ENCODE results near the gene HGD. TPM values are rescaled to one million over a fixed set of nuclear protein-coding genes. Genes with fewer than 3 reads are reported as not detected.
A peak's percentile ranks its signal among the peaks of the same experiment; 100 is the strongest.
"Not testable (repeated sequence)": the region's sequence is repeated elsewhere in the genome, so short reads cannot be mapped to it uniquely, and the experiment has no call there.

The HGD gene, protein sequence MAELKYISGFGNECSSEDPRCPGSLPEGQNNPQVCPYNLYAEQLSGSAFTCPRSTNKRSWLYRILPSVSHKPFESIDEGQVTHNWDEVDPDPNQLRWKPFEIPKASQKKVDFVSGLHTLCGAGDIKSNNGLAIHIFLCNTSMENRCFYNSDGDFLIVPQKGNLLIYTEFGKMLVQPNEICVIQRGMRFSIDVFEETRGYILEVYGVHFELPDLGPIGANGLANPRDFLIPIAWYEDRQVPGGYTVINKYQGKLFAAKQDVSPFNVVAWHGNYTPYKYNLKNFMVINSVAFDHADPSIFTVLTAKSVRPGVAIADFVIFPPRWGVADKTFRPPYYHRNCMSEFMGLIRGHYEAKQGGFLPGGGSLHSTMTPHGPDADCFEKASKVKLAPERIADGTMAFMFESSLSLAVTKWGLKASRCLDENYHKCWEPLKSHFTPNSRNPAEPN
- under 1 TPM in 1 of 2 donors, not detected in 1; 0.50 TPM for total RNA-seq
- polyA plus RNA-seq (ENCODE audit: insufficient read length in 2 of 2) = under 1 TPM; 0.67 to 0.98 TPM
- long read RNA-seq, donor 1 = 0 reads
- long read RNA-seq, donor 2 = 0 reads
- long read RNA-seq, donor 3 = 0 reads
- long read RNA-seq, donor 4 = 0 reads

DNA sequence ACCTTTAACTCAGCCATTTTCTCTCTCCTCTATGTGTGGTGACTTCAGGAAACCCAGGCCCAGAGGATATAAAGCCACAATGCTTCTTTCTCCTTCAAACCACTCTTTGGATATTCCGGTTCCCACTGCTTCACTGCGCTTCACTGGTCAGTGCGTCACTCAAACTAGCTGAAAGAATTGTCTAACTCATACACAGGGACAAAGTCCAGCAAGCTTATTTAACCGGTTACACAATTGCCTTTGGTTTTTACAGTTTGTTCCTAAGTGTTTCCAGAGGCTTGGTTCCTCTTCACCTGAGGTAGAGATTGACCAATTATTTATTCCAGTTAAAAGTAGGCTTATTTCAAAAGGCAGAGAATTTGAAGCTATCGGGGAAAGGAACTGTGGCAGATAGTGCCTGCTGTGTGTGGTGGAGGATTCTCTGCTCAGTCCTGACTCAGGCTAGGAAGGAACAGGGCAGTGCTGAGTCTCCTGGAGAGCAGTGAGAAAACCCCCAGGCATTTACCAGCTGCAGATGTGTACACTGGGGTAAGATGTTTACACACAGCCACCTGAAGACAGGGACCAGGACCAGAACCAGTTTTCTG, at the start of gene HGD:
HGD (minus strand) TSS at position 145 of the 587 bp plus-strand sequence; CDS start at position 17, 128 bp downstream.
- Histone ChIP-seq H3K27me3 (ENCODE audit: control insufficient read depth, insufficient read depth, low read length) (no peaks in the 10 kb centered on the region), H3K9me3 (ENCODE audit: control insufficient read depth, insufficient read depth, low read length) (no peaks in the 10 kb centered on the region), H3K4me3 (ENCODE audit: low read depth, low read length) (no peak within 1 kb of the TSS), H3K27ac (ENCODE audit: low read depth, low read length) (no peak within 1 kb of the TSS), H3K36me3 (ENCODE audit: control insufficient read depth, insufficient read depth, low read length) (no peaks in the 10 kb centered on the region), H3K4me1 (ENCODE audit: control insufficient read depth, insufficient read depth, low read length) (no peaks in the 10 kb centered on the region)
- 97% methylated on average over 4 of the region's 5 CpGs for WGBS (ENCODE audit: insufficient coverage)
- DNase-seq (ENCODE audit: low read depth in 4 of 6, low spot score in 6 of 6) = no peak

DNA sequence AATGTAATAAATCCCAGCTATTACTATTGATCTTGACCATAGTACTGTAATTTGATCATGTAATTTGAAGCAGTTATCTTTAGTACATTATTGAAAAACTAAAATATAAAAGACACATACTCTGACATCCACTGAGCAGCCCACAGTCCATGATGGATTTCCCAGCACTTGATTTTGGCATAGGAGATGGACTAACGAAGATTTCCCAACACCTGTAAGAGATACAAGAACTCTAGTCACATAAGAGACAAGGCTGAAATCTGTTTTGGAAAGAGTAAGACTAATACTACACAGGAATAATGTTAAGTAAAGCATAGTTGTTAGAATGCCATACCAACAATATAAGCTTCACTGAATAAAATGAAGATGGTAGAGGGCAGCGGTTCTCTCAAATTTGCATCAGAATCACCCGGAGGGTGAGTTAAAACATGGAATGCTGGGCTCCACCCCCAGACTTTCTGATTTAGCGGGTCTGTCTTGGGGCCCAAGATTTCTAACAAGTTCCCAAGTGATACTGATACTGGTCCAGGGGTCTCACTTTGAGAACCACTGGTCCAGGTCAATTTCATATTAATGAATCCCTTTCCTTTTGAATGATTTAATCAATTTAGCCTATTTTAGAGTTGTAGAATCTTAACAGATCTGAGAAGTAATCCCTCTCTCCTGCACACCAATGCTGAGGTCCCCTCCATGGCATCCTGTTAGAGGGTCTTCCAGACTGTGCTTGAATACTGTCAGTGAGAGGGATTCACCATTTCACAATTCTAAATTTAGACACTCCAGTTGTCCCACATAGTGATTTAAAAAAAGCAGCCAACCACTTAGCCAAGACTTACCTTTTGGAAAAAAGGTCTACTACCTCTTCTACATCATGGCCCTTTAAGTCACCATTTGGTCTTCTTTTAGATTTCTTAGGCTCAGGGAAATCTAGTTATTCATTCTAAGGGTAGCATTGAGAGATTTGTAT, 48.8 kb upstream of the HGD start:
- 86% methylated on average over 2 of the region's 4 CpGs for WGBS (ENCODE audit: insufficient coverage)
- H3K4me1 ChIP-seq (ENCODE audit: control insufficient read depth, insufficient read depth, low read length) = no peaks in the 10 kb centered on the region
- peaks cover 1% of the 10 kb centered on the region for H3K9me3 ChIP-seq (ENCODE audit: control insufficient read depth, insufficient read depth, low read length)
- DNase-seq (ENCODE audit: low read depth in 4 of 6, low spot score in 6 of 6) = no peak
- H3K4me3 ChIP-seq (ENCODE audit: low read depth, low read length) = no peak overlapping the region
- no peak overlapping the region for H3K27ac ChIP-seq (ENCODE audit: low read depth, low read length)
- H3K27me3 ChIP-seq (ENCODE audit: control insufficient read depth, insufficient read depth, low read length) = no peaks in the 10 kb centered on the region
- H3K36me3 ChIP-seq (ENCODE audit: control insufficient read depth, insufficient read depth, low read length) = peaks cover 2% of the 10 kb centered on the region

DNA sequence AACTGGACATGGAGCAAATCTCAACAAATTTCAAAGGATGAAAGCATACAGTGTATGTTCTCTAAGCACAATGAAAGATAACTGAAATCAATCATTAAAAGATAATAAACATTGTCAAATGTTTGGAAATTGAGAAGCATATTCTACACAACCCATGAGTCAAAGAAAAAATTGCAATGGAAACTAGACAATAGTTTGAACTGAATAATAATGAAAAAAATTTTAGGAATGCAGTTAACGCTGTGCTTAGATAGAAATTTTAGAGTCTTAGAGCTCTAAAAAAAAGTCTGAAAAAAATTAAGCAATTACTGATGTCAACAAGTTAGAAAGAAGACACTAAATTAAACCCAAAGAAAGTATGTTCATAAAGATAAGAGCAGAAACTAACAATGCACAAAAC, 44.8 kb upstream of the HGD start:
- DNase-seq (ENCODE audit: low read depth in 4 of 6, low spot score in 6 of 6) = no peak
- H3K4me1 ChIP-seq (ENCODE audit: control insufficient read depth, insufficient read depth, low read length) = no peaks in the 10 kb centered on the region
- H3K27me3 ChIP-seq (ENCODE audit: control insufficient read depth, insufficient read depth, low read length) = no peaks in the 10 kb centered on the region
- no CpG with 5 or more reads among the region's 1 CpG for WGBS (ENCODE audit: insufficient coverage)
- no peak overlapping the region for H3K4me3 ChIP-seq (ENCODE audit: low read depth, low read length)
- H3K36me3 ChIP-seq (ENCODE audit: control insufficient read depth, insufficient read depth, low read length) = peaks cover 2% of the 10 kb centered on the region
- H3K27ac ChIP-seq (ENCODE audit: low read depth, low read length) = no peak overlapping the region
- no peaks in the 10 kb centered on the region for H3K9me3 ChIP-seq (ENCODE audit: control insufficient read depth, insufficient read depth, low read length)

DNA sequence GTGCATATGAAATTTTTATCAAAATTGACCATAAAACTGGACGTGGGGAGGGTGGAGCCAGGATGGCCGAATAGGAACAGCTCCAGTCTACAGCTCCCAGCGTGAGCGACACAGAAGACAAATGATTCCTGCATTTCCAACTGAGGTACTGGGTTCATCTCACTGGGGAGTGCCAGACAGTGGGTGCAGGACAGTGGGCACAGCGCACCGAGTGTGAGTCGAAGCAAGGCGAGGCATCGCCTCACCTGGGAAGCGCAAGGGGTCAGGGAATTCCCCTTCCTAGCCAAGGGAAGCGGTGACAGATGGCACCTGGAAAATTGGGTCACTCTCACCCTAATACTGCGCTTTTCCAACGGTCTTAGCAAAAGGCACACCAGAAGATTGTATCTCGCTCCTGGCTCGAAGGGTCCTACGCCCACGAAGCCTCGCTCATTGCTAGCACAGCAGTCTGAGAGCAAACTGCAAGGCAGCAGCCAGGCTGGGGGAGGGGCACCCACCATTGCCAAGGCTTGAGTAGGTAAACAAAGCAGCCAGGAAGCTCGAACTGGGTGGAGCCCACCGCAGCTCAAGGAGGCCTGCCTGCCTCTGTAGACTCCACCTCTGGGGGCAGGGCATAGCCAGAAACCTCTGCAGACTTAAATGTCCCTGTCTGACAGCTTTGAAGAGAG, 37.3 kb upstream of the HGD start:
- not testable (repeated sequence) for H3K27me3 ChIP-seq (ENCODE audit: control insufficient read depth, insufficient read depth, low read length); H3K9me3 ChIP-seq (ENCODE audit: control insufficient read depth, insufficient read depth, low read length); H3K27ac ChIP-seq (ENCODE audit: low read depth, low read length); H3K36me3 ChIP-seq (ENCODE audit: control insufficient read depth, insufficient read depth, low read length); DNase-seq (ENCODE audit: low read depth in 4 of 6, low spot score in 6 of 6); H3K4me3 ChIP-seq (ENCODE audit: low read depth, low read length); H3K4me1 ChIP-seq (ENCODE audit: control insufficient read depth, insufficient read depth, low read length)
- WGBS (ENCODE audit: insufficient coverage) = 61% methylated on average over 20 of the region's 20 CpGs

DNA sequence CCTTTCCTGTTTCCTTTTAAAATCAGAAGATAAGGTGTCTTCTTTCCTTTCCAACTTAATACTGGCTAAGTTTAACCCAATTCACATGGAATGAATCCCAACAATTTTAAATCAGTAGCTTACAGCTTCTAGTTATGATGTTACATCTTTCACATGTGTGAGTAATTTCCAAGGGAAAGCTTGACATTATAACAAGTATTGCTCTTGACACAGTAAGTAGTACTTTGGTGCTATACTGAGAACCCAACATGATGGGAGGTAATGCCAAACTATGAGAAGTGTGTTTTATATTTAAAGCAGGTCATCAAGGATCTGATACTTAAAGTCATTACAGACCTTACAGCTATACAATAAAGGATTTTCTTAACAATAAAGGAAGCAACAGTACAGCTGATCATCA, 31.2 kb upstream of the HGD start:
- no peak for DNase-seq (ENCODE audit: low read depth in 4 of 6, low spot score in 6 of 6)
- Histone ChIP-seq H3K4me1 (ENCODE audit: control insufficient read depth, insufficient read depth, low read length) (no peaks in the 10 kb centered on the region), H3K4me3 (ENCODE audit: low read depth, low read length) (no peak overlapping the region), H3K36me3 (ENCODE audit: control insufficient read depth, insufficient read depth, low read length) (no peaks in the 10 kb centered on the region), H3K27me3 (ENCODE audit: control insufficient read depth, insufficient read depth, low read length) (no peaks in the 10 kb centered on the region), H3K9me3 (ENCODE audit: control insufficient read depth, insufficient read depth, low read length) (no peaks in the 10 kb centered on the region), H3K27ac (ENCODE audit: low read depth, low read length) (no peak overlapping the region)

DNA sequence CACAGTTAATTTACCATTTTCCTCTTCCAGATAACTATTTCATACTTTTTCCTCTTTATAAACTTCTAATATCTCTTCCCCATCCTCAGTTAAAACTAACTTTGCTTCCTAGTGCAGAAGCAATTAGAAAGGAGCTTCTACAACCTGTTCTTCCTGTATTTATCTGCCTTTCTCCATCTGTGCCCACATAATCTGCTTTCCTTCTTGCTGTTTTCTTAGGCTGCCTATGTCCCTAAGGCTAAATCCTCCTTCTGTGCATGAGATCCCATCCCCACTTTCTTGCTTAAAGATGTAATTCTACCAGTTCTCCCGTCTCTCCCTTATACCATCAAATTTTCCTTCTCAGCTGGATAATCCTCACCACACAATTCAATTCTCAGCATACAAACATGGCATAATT, 28.3 kb upstream of the HGD start:
- no peaks in the 10 kb centered on the region for H3K27me3 ChIP-seq (ENCODE audit: control insufficient read depth, insufficient read depth, low read length)
- peak in 1 of 6 donors; percentile 56 for DNase-seq (ENCODE audit: low read depth in 4 of 6, low spot score in 6 of 6)
- H3K4me1 ChIP-seq (ENCODE audit: control insufficient read depth, insufficient read depth, low read length) = no peaks in the 10 kb centered on the region
- H3K4me3 ChIP-seq (ENCODE audit: low read depth, low read length) = no peak overlapping the region
- WGBS (ENCODE audit: insufficient coverage) = 94% methylated on average over 1 of the region's 1 CpG
- H3K27ac ChIP-seq (ENCODE audit: low read depth, low read length) = no peak overlapping the region
- H3K9me3 ChIP-seq (ENCODE audit: control insufficient read depth, insufficient read depth, low read length) = no peaks in the 10 kb centered on the region
- no peaks in the 10 kb centered on the region for H3K36me3 ChIP-seq (ENCODE audit: control insufficient read depth, insufficient read depth, low read length)

DNA sequence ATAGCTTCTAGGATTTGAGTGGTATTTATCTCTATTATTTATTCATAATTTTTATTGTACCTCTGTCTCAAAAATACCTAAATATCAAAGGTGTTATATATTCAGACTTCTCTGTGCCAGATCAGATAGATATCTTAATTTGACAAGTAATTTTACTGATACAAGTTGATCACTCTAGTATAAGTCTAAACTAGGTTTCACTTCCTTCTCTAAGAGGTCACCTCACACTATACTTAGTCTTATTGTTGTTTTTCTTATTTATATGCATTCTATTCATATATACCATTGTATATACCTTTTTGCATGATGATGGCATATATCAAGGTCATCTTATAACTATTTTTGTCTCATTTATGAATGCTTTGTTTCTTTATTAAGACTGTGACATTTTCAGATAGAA, 26.4 kb upstream of the HGD start:
- Histone ChIP-seq H3K27me3 (ENCODE audit: control insufficient read depth, insufficient read depth, low read length) (no peaks in the 10 kb centered on the region), H3K4me1 (ENCODE audit: control insufficient read depth, insufficient read depth, low read length) (no peaks in the 10 kb centered on the region), H3K27ac (ENCODE audit: low read depth, low read length) (no peak overlapping the region), H3K4me3 (ENCODE audit: low read depth, low read length) (no peak overlapping the region), H3K36me3 (ENCODE audit: control insufficient read depth, insufficient read depth, low read length) (no peaks in the 10 kb centered on the region), H3K9me3 (ENCODE audit: control insufficient read depth, insufficient read depth, low read length) (no peaks in the 10 kb centered on the region)
- no peak for DNase-seq (ENCODE audit: low read depth in 4 of 6, low spot score in 6 of 6)

DNA sequence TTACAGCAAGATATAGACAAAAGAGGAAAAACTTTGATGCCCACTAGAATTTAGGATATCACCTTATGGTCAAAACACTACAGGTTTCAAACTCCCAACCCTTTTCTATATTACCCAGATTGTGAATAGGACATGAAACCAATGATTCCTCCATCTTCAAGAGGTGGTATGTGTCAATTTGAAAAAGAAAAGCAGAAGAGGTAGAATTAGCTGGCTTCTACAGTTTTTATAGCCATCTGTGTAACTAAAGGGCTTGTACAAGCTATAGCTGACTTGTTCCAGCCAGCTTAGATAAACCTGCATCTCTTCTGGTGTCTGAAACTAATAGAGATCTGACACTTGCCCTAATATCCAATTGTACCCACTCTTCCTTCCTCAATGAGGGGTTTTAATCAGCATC, 24.9 kb upstream of the HGD start:
- no peak for DNase-seq (ENCODE audit: low read depth in 4 of 6, low spot score in 6 of 6)
- no peak overlapping the region for H3K27ac ChIP-seq (ENCODE audit: low read depth, low read length)
- no peak overlapping the region for H3K4me3 ChIP-seq (ENCODE audit: low read depth, low read length)
- no peaks in the 10 kb centered on the region for H3K27me3 ChIP-seq (ENCODE audit: control insufficient read depth, insufficient read depth, low read length)
- H3K4me1 ChIP-seq (ENCODE audit: control insufficient read depth, insufficient read depth, low read length) = no peaks in the 10 kb centered on the region
- H3K36me3 ChIP-seq (ENCODE audit: control insufficient read depth, insufficient read depth, low read length) = no peaks in the 10 kb centered on the region
- peaks cover 2% of the 10 kb centered on the region for H3K9me3 ChIP-seq (ENCODE audit: control insufficient read depth, insufficient read depth, low read length)

DNA sequence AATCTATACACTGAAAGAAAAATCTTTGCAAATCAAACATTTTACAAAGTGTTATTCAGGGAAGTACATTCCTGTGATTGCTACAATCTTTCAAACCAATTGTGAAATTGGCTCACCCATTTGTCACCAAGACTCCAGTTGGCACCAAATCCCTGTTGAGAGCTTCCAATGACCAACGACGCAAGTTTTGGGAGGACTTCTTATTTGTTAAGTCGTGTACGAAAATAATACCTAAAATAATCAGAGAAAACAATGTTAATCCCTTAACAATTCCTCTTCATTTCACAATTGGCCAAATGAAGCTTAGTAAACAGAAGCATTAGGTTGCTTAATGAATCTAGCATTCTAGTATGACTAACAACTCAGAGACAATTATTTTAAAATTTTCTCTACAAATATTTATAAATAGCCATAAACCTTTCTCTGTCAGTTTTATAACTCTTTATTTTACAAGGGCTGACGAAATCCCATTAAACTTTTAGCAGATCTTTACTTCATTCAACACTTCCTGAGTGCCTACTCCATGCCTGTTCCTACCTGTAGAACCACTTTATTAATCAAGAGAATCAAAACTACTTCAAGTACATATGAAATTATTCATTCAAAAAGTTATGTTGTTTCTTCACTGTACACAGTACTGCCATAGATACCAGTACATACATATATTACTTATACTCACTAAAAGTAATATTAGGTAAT, 24.0 kb upstream of the HGD start:
- H3K4me3 ChIP-seq (ENCODE audit: low read depth, low read length) = no peak overlapping the region
- WGBS (ENCODE audit: insufficient coverage) = 71% methylated on average over 1 of the region's 5 CpGs
- peaks cover 2% of the 10 kb centered on the region for H3K9me3 ChIP-seq (ENCODE audit: control insufficient read depth, insufficient read depth, low read length)
- H3K36me3 ChIP-seq (ENCODE audit: control insufficient read depth, insufficient read depth, low read length) = no peaks in the 10 kb centered on the region
- H3K27me3 ChIP-seq (ENCODE audit: control insufficient read depth, insufficient read depth, low read length) = no peaks in the 10 kb centered on the region
- DNase-seq (ENCODE audit: low read depth in 4 of 6, low spot score in 6 of 6) = no peak
- H3K4me1 ChIP-seq (ENCODE audit: control insufficient read depth, insufficient read depth, low read length) = no peaks in the 10 kb centered on the region
- no peak overlapping the region for H3K27ac ChIP-seq (ENCODE audit: low read depth, low read length)

Data from spinal cord (tissue), 10 donors.